Measurements from ENCODE around the gene NRXN3.

DNA sequence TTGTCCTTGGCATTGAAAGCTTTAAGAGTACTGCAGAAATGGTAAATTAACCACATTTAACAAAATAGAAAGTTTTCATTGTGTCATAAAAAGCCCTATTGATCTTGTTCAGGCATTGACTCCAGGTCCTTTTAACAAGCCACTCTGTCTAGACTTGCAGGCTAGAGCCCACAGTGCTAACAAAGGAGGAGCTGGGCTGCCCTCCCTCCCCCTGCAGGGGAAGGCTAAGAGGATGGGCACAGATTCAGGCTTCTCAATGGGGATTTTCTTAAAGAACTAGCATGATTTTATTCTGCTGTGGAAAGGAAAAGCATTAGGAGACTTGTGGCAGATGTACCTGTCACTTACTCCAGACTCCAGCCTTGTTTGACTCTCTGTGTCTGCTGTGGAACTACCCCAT is 463.6 kb downstream of the NRXN3 start:
- TF ChIP-seq CTCF (IDR thresholded peaks at IDR 0.05): no peak
- no peak for TF ChIP-seq EZH2 (IDR thresholded peaks at IDR 0.05)
- TF ChIP-seq EZH2phosphoT487 (IDR thresholded peaks at IDR 0.05): no peak
